Stimulated activated CD8-positive, alpha-beta memory T cell treated with anti-CD3 and anti-CD28 coated beads, Interleukin-4, amount 100 ng/mL, for 4 hours (primary cell): Measurements from ENCODE around the gene TMA16.
A peak's percentile ranks its signal among the peaks of the same experiment; 100 is the strongest.
"Not testable (repeated sequence)": the region's sequence is repeated elsewhere in the genome, so short reads cannot be mapped to it uniquely, and the experiment has no call there.

Experiments used
- DNase-seq, 2 donors: peaks; one replicate each; pipeline ENCODE4 v3.0.0-alpha.2; 2020; ENCODE audit warnings: low read depth in 2 of 2, low spot score in 1 of 2

Gene TMA16

GRCh38 chr4:163494360-163495241 lies at the start of gene TMA16:
TMA16 (plus strand) TSS chr4:163494690; CDS start chr4:163494802, 112 bp downstream.
- peak; percentile 56 to 60 for DNase-seq

DNA sequence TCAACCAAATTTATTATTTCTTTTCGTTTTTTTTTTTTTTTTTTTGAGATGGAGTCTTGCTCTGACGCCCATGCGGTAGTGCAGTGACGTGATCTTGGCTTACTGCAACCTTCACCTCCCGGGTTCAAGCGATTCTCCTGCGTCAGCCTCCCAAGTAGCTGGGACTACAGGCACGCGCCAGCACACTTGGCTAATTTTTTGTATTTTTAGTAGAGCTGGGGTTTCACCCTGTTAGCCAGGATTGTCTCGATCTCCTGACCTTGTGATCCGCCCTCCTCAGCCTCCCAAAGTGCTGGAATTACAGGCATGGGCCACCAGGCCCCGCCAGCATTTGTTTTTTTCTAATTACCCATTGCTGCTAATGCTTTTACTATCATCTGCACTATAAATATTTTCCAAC lies 47.5 kb upstream of the TMA16 start:
- not testable (repeated sequence) for DNase-seq

GRCh38 chr4:163447481-163447880 lies 47.0 kb upstream of the TMA16 start:
- no peak for DNase-seq

GRCh38 chr4:163448540-163449203 lies 45.8 kb upstream of the TMA16 start:
- DNase-seq, result no peak

- no peak for DNase-seq
Measured at GRCh38 chr4:163462556-163462955, 31.9 kb upstream of the TMA16 start.

DNA sequence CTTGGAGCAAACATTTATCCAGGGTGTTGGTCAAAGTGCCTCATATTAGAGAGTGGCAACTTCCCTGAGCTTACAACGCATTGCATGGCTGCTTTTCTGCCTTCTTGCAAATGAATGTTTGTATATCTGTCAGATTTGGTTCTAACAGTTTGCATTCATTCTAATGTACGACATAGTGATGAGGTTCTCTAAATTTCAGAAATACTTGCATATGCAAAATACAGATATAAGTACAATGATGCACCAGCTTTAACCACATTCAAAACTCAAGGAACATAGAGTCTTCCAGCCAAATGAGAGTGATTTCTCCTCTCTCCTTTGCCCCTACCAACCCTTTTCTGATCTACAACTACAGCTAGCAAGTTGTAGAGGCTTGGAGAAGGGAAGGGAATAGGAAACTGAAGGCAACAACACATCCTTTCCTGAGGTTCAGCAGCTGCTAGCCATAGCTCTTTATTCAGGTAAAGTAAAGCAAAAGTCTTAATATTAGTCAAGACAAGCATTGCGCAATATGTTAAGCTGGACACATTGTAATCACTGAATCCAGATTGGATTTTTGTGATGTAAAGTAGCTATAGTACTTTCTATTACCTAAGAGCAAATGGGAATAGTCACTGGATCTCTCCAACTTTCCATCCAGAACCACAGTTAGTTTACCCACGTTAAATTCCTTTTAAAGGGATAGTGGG lies 27.3 kb upstream of the TMA16 start:
- no peak for DNase-seq

DNA sequence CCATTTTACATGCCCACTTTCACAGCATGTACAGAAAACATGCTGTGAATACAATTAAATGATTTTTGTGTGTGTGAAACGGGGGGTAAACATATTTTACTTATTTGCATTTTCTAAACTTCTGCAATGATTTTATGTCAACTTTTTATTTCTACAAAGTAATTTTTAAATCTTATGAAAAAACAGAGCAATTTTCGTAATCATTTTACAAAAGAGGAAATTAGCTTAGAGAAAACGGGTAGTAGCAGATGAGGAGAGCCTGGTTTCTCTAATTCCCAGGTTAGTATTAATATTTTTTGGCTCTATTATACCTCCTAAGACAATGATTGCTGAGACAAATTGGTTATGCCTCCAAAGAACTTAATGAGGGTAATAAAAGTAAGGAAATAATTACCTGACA lies 24.1 kb upstream of the TMA16 start:
- DNase-seq, result no peak

DNA sequence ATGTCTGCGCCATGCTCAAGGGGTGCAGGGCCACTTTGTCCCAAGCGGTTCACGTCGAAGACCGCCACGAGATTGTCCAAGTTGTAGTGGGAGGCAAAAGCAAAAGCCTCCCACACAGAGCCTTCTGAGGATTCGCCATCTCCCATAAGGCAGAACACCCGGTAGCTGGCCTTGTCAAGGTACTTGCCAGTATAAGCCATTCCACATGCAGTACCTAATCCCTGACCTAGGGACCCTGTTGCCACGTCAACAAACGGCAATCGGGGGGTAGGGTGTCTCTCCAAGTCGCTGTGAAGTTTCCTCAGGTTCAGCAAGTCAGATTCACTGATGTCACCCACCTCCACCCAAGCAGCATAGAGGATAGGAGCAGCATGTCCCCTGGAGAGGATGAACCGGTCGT lies 21.4 kb upstream of the TMA16 start:
- DNase-seq, result no peak

DNA sequence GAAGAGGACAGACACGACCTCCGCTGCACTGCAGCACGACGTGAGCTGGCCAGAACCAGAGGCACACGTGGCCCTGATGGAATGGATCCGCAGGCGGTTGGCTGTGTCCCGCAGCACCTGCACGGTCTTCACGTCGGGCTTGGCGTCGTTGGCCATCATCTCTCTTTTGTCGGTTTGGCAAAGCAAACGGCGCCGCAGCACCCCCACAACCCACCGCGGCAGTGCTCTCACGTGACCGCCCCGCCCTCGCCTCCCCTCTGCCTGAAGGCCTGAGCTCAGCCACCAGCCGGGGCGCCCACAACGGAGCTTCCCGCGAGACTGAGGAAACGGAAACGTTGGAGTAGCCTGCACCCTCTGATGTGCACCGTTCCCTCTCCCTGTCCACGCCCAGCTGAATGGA lies 20.9 kb upstream of the TMA16 start, which contains the start of gene TKTL2:
Gene TKTL2 (minus strand): TSS at position 179 of the 400 bp plus-strand sequence. CDS start 20 bp downstream, at position 159.
- no peak for DNase-seq

- DNase-seq, result no peak
Measured at GRCh38 chr4:163474027-163474426, 20.5 kb upstream of the TMA16 start.

GRCh38 chr4:163476761-163477438 lies 17.6 kb upstream of the TMA16 start:
- no peak for DNase-seq

- no peak for DNase-seq
Measured at GRCh38 chr4:163482190-163482589, 12.3 kb upstream of the TMA16 start.

DNA sequence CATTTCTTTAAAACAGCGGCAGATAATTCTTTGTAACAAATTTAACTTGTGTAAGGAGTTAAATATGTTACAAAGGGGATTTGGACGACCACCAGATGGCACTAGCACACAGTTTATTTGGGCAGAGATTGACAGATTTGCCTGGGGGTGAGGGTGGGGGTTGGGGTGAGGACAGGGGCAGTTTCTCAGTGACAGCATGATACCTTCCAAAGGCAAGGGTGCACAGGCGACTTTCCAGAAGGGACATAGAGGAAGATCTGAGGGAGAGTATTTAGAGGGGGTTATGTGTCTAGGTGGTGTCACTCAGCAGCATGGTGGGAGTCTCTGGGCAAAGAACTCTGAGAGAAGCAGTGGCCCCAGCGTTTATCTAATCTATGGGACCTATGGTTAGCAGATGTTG lies 9.6 kb upstream of the TMA16 start:
- DNase-seq, result peak in 1 of 2 donors; percentile 44

- no peak for DNase-seq
Measured at GRCh38 chr4:163485589-163485988, 8.9 kb upstream of the TMA16 start.

GRCh38 chr4:163486321-163486720 lies 8.2 kb upstream of the TMA16 start:
- DNase-seq, result no peak

DNA sequence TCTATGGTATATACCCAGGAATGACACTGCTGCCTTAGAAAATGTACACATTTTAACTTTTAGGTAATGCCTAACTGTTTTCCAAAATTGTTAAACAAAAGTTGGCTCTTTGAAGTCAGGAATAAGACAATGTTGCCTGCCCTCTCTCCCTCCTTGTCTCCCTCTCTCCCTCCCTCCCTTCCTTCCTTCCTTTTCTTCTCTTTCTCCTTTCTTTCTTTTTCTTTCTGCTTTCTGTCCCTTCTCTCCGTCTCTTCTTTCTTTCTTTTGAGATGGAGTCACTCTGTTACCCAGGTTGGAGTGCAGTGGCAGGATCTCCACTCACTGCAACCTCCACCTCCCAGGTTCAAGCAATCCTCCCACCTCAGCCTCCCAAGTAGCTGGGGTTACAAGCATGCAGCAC lies 4.6 kb upstream of the TMA16 start:
- DNase-seq, result no peak

DNA sequence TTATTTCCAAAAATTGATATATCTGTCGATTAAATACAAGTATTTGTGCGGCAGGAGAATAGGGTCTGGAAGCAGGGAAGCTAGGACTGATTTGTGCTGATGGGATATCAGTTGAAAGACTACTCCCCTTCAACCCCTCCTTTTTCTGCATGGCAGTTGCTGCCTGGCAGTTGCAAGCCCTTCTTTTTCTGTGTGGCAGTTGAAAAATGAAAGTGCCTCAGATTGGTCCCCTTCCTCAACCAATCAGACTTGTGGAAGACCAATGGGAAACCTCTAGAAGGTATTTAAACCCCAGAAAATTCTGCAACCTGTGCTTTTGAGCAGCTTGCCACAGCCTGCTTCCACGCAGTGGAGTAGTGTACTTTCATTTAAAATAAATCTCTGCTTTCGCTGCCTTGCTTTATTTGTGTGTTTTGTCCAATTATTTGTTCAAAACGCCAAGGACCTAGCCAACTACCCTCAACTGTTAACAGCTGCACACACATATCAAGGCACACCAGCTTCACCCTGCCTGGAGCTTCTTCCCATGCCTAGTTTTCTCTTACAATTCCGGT lies 1.5 kb upstream of the TMA16 start:
- no peak for DNase-seq

- no peak for DNase-seq
Measured at GRCh38 chr4:163493643-163494359, 689 bp upstream of the TMA16 start.

- no peak for DNase-seq
Measured at GRCh38 chr4:163495900-163496299, 1.4 kb downstream of the TMA16 start.

- no peak for DNase-seq
Measured at GRCh38 chr4:163500586-163500985, 6.1 kb downstream of the TMA16 start.
